HG03066 (cell line): ENCODE results near the gene NFILZ.
"Not testable (repeated sequence)": the region's sequence is repeated elsewhere in the genome, so short reads cannot be mapped to it uniquely, and the experiment has no call there.

Experiments
- ATAC-seq: cut with Tn5 transposase; IDR thresholded peaks from one replicate; pipeline ENCODE4 v1.9.1; 2021; ENCODE audit warnings: low read depth; ENCODE audit not compliant: unreplicated experiment

Gene NFILZ

DNA sequence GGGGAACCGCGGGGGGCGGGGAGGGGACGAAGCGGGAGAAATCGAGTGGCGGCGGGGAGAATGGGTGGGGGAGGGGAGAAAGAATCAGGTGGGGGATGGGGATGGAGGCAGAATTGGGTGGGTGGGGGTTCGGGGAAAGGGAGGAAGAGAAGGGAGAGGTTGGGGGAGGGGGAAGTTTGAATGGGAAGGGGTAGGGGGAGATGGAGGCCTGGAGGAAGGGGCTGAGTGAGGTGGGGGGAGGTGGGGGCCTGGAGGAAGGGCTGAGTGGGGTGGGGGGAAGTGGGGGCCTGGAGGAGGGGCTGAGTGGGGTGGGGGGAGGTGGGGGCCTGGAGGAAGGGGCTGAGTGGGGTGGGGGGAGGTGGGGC lies 19.5 kb upstream of the NFILZ start:
- no peak for ATAC-seq

DNA sequence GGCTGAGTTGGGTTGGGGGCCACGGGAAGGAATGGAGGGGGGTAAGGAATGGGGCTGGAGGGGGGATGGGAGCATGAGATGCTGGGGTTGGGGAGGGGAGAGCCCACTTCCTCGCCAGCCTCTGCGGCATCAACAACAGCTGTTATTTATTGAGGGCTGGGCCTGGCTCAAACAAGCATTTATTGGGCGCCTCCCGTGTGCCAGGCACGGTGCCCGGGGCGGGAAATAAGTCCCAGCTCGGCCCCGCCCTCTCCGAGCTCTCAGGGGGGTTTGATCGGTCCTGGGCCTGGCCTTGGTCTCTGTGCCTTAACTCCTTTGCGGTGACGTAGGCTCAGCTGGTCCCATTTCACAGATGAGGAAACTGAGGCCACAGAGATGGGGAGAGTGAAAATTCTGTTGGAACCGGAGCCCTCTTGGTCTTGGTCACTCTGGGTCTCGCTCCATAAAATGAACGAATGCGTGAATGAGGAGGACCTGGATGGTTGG lies 19.0 kb upstream of the NFILZ start:
- no peak for ATAC-seq

DNA sequence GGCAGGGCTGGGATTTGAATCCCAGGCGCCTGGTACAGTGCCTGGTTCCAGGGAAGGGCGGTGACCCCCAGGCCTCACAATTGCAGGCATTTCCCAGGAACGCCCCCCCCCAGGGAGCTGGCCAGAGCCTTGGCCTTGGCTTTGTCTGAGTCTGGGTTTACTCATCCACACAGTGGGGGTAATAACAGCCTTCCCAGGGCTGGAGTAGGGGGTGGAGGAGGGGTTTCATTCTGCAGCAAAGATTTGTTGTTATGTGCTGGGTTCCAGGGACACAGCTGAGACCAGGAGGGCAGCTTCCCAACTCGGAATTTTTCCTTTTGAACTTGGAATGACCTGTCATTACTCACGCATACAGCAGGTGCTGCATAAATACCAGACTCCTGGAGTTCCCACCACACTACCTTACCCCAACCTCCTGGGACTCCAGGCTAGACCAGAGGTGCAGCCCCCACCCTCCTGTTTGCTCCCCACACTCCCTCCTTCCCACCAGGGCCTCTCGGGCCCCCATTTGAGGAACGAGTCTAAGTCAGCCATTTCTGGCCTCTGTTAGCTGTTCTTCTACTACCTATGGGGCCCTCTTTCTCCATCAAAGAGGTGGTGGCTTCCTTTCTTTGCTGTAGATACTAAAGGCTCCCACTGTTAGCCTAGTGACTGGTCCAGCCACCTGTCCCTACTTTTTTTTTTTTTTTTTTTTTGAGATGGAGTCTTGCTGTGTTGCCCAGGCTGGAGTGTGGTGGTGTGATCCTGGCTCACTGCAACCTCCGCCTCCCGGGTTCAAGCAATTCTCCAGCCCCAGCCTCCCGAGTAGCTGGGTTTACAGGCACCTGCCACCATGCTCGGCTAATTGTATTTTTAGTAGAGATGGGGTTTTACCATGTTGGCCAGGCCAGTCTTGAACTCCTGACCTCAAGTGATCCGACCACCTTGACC lies 18.3 kb upstream of the NFILZ start:
- ATAC-seq, result no peak

DNA sequence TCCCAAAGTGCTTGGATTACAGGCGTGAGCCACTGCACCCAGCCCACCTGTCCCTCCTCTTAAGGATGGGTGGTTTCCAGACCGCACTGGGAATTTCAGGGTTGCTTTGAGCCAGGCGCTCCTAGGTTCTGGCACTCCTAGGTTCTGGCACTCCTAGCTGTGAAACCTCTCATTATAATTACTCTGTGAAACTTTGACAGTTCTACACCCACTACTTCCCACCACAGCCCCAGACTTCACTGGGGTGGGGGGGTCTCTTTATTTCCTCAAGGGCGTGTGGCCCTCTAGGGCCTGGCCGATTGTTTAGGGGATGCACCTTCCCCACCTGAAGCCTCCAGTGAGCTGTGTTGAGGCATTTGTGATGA lies 17.6 kb upstream of the NFILZ start:
- no peak for ATAC-seq

DNA sequence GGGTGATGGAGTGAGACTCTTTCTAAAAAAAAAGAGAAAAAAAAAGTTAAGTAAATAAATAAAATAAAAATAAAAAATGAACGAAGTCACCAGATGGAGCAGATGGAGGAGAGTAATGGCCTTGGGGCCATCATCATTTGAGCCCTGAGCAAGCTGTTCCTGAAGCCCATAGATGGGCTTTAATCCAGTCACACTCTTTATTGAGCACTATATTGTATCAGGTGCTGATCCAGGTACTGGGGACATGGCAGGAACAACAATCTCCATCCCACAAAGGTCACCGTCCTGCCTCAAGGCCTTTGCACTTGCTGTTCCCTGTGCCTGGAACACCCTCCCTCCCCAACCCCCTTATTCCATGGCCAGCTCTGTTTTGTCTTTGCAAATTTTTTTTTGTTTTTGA lies 16.0 kb upstream of the NFILZ start:
- ATAC-seq, result no peak

DNA sequence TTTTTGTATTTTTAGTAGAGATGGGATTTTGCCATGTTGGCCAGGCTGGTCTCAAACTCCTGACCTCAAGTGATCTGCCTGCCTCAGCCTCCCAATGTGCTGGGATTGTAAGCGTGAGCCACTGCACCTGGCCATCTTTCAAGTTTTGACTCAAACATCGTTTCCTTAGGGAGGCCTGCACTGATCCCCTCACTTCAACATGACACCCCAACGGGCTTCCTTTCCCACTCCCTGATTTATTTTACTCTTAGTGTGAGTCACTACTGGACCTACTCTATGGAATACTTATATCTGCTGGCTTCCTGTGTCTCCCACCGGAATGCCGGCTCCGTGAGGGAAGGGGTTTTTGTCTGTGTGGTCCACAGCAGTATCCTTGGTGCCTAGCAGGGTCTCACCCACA lies 15.4 kb upstream of the NFILZ start:
- no peak for ATAC-seq

DNA sequence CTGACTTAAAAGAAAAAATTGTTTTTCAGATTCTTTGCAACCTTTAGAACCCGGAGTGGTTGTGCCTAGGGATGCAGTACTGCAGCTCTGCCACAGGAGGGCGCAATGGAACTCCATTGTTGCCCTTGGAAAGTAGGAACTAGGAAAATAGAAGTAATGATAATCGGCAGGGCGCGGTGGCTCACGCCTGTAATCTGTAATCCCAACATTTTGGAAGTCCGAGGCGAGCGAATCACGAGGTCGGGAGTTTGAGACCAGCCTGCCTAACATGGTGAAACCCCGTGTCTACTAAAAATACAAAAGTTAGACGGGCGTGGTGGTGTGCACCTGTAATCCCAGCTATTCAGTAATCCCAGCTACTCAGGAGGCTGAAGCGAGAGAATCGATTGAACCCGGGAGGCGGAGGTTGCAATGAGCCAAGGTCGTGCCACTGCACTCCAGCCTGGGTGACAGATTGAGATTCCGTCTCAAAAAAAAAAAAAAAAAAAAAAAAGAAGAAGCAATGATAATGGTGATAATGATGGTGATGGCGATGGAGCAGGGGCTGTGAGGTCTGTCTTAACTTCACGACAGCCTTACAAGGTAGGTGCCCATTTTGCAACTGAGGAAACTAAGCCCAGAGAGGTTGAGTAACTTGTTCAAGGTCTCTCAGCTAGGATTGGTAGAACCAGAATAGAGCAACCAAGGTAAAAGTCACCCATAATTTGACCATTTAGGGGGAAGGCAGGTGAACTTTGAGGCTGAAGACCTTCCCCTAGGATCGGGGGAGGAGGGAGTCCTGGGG lies 14.4 kb upstream of the NFILZ start:
- no peak for ATAC-seq

DNA sequence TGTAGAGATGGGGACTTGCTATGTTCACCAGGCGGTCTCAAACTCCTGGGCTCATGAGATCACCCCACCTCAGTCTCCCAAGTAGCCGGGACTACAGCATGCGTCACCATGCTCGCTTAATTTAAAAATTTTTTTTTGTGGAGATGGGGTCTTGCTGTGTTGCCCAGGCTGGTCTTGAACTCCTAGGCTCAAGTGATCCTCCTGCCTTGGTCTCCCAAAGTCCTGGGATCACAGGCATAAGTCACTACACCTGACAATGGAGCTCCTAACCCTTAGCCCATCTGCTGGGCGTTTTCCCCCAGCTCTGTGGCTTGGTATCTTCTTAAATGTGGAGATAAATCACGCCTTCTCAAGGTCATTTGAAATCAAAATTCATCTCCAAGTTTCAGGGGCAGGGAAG lies 13.6 kb upstream of the NFILZ start:
- ATAC-seq, result no peak

DNA sequence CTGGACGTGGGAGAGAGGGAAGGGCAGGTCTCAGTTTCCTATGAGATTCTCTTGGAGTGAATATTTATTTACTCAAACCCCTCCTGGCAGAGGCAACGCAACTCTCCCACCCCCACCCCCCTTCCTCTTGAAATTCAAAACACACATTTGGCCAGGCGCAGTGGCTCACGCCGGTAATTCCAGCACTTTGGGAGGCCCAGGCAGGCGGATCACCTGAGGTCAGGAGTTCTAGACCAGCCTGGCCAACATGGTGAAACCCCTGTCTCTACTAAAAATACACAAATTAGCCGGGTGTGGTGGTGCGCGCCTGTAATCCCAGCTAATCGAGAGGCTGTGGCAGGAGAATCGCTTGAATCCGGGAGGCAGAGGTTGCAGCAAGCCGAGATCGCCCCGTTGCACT lies 13.1 kb upstream of the NFILZ start:
- ATAC-seq, result not testable (repeated sequence)

DNA sequence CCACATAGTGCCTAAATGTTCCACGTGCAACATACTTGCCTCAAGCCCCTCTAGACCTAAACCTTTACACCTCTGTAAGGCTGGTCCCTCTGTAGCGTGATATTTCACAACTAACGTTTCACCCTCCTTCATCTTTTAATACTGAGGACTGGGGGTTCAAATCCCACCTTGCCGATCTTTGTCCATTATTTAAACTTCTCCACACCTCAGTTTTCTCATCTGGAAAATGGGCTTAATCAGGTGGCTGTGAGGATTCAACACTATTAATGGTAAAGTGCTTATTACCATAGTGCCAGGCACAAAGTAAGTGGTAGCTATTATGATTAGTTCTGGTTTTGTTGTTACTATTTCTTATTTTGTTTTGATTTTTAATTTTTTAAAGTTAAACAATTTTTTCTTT lies 12.4 kb upstream of the NFILZ start:
- ATAC-seq, result no peak

DNA sequence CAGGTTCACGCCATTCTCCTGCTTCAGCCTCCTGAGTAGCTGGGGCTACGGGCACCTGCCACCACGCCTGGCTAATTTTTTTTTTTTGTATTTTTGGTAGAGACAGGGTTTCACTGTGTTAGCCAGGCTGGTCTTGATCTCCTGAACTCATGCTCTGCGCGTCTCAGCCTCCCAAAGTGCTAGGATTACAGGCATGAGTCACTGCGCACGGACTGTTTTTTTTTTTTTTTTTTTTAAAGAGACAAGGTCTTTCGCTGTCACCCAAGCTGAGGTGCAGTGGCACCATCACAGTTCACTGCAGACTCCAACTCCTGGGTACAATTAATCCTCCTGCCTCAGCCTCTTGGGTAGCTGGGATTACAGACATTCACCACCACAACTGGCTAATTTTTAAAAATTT lies 11.7 kb upstream of the NFILZ start:
- ATAC-seq, result no peak

DNA sequence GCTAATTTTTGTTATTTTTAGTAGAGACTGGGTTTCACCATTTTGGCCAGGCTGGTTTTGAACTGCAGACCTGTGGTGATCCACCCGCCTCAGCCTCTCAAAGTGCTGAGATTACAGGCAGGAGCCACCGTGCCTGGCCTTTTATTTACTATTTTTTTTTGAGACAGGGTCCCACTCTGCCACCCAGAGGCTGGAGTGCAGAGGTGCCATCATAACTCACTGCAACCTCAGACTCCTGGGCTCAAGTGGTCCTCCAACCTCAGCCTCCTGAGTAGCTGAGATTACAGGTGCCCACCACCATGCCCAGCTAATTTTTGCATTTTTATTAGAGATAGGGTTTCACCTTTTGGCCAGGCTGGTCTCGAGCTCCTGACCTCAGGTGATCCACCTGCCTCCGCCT lies 7.5 kb upstream of the NFILZ start:
- not testable (repeated sequence) for ATAC-seq

DNA sequence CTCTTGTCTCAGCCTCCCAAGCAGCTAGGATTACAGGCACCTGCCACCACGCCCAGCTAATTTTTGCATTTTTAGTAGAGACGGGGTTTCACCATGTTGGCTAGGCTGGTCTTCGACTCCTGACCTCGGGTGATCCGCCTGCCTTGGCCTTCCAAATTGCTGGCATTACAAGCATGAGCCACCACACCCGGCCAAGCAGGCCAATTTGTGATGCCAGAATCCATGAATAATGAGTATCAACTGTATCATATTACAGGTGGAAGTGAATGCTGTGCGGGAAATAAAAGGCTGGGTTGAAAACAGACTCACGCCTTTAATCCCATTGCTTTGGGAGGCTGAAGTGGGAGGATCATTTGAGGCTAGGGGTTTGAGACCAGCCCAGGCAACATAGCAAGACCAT lies 3.6 kb upstream of the NFILZ start:
- ATAC-seq, result no peak

DNA sequence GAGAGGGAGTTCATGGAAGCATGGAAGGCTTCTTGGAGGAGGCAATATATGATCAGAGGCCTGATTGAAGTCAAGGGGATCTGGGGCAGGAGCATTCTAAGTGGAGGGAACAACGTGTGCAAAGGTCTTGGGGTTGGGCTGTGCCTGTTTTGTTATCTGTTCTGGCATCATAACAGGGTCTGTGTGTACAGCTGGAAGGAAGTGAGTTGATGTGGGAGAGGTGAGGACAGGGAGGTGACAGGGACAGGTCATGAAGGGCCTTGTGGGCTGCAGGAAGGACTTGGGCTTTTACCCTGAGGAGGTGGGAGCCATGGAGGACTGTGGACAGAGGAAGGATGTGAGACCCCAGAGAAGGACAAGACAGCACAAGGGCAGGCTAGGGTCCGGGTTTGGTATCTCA lies 1.2 kb upstream of the NFILZ start:
- ATAC-seq, result no peak

DNA sequence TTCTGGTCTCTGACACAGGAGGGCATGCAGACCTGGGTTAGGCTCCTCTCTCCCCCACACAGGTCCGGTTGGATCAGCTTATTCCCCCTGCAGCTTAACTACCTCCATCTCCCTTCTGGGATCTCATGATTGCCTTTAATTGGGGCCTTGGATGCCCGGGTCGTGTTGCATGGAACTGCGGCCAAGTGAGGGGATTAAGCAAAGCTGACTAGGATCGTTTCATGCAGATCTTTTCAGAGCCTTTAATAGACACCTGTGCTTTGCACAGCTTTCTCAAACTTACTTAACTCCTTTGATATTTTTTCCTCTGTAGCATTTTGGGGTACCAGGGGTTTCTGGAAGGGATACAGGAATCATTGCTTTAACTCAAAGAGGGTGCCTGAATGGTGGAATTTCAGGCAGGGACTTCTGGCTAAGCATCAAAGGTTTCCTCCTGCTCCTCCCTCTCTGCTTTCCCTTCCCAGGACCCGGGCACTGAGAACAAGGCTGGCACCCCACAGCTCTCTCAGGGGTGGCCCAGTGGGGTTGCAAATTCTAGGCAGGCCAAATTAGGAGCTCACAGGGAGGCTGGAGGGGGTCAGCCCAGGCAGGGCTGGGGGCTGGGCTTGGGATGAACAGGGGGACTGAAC lies 477 bp downstream of the NFILZ start:
- ATAC-seq, result no peak

DNA sequence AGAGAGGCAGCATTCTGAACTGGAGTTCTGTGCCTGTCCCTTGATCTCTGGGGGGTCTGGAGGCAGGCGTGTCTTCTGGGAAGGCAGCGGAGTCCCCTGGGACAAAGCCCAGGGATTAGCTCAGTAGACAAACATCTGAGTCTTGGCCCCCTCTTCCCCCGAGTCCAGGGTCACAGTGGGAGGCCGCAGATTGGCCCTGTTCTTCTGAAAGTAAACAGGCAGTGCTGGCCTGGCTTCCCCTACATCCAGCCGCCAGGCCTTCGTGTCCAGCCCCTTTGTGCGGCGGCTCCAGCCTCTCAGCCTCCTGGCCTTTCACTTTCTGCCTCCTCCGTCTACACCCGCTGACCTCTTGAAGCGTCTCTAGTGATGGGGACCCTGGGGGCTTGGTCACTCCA lies 989 bp downstream of the NFILZ start:
- ATAC-seq, result no peak

DNA sequence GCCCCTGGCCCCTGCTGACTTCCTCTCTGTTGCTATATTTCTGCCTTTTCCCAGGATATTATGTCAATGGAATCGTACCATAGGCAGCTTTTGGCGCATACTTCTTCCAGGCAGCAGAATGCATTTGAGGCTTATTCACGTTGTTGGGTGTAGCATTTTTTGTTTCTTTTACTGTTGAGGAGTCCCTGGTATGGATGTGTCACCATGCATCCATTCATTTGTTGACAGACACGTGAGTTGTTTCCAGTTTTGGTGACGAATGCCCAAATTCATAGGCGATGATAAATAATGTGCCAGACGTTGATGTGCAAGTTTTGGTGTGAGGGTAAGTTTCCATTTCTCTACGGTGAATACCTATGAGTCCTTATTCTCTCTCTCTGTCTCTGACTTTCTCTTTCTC lies 5.0 kb downstream of the NFILZ start:
- no peak for ATAC-seq

DNA sequence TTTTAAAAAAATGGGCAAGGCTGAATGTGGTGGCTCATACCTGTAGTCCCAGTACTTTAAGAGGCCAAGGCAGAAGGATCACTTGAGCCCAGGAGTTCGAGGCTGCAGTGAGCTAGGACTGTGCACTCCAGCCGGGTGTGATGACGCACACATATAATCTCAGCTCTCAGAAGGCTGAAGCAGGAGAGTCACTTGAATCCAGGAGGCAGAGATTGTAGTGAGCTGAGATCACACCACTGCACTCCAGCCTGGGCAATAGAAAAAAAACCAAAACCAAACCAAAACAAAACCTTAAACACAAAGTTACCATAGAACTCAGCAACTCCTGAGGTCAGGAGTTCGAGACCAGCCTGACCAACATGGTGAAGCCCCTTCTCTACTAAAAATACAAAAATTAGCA lies 6.6 kb downstream of the NFILZ start:
- not testable (repeated sequence) for ATAC-seq

DNA sequence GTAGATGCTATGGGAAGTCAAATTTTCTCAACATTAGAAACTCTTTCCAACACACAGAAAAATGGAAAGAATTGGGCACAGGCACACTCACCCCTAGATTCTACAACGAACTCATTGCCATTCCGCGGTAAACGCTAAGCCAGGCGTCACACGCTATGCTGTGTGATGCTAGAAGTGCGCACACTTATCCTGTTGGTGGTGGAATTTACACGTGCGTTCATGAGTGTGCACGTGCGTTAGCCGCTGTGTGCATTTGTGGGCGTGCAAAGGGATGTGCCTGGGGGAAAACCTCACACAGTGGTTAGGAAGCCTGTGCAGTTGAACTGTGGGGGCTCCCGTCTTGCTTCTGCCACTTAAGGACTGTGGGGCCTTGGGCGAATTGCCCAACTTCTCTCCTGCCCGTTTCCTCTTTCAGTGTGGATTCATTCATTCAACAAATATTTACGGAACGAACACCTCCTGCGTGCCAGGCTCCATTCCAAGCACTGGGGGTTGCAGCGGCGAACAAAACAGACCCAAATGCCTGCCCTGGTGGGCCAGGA lies 7.7 kb downstream of the NFILZ start:
- no peak for ATAC-seq

DNA sequence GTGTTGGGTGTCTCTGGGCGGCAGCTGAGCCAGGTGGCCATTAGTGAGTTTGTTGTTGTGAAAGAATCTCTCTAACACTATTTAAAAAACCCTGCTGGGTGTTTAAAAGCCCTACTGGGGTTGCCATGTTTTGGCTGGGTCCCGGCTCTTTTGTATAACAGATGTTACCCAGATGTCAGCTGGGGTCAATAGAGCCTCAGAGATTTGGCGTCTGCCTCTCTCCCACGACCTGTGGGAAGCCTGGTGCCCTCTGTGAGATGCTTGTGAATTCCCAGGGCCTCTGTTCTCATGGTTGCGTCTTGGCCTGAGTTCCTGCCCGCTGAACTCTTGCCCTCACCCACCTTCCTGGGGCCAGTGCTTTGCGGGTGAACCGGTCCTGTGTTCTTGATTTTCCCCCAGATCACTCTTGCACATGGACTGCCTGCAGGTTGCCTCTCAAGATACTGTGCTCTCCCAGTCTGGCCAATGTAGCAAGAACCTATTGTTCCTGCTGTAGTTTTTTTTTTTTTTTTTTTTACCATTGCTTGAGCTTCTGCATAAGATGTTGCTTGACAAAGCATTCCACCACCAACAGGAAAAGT lies 9.5 kb downstream of the NFILZ start:
- no peak for ATAC-seq
